IMR-90 (cell line): Measurements from ENCODE around the gene MGLL. TPM values are rescaled to one million over a fixed set of nuclear protein-coding genes. Genes with fewer than 3 reads are reported as not detected.

ENCODE experiments used
- ATAC-seq: fragments of 200-7000 bp; cut with Tn5 transposase; 2 replicates; pipeline ENCODE4 v1.9.1; 2020; ENCODE audit warnings: low read depth, mild to moderate bottlenecking, moderate library complexity
- BruUV-seq: library from RNA; stranded (reverse); fragments of 400-500 nt; replicated peaks from 2 replicates; lab custom pipeline; 2021; lab: Mats Ljungman, UMichigan
- CTCF ChIA-PET: fragments of 300-600 bp; formaldehyde crosslinking; extraction: SDS; loops from one replicate; lab custom pipeline; 2021; ENCODE audit warnings: antibody characterized with exemption; lab: Yijun Ruan, JAX
- POLR2A ChIA-PET: fragments of 300-600 bp; sonication (Branson Sonifier 250); formaldehyde crosslinking; loops from one replicate; lab custom pipeline; 2022; ENCODE audit warnings: antibody characterized with exemption; ENCODE audit not compliant: unreplicated experiment; lab: Charles Lee
- DNase-seq: peaks from one replicate; pipeline ENCODE4 v3.0.0; 2013
- H2AFZ ChIP-seq: replicated peaks from 2 replicates; pipeline ENCODE3; 2013; ENCODE audit warnings: low read length, mild to moderate bottlenecking; ENCODE audit not compliant: poor library complexity
- H2AK5ac ChIP-seq: 2 replicates; pipeline ENCODE4 v1.6.1; 2013; ENCODE audit warnings: low read depth, low read length, inconsistent platforms
- H2AK9ac ChIP-seq: replicated peaks from 2 replicates; pipeline ENCODE3; 2013; ENCODE audit warnings: mild to moderate bottlenecking, low read depth, low read length, moderate library complexity; ENCODE audit not compliant: poor library complexity
- H2BK120ac ChIP-seq: 2 replicates; pipeline ENCODE4 v1.6.1; 2013; ENCODE audit warnings: low read depth, low read length, inconsistent platforms
- H2BK15ac ChIP-seq: 3 replicates; pipeline ENCODE4 v1.6.1; 2013; ENCODE audit warnings: low read depth, low read length, inconsistent platforms
- H2BK20ac ChIP-seq: 2 replicates; pipeline ENCODE4 v1.6.1; 2013; ENCODE audit warnings: low read depth, mild to moderate bottlenecking, inconsistent platforms, low read length, moderate library complexity
- H2BK5ac ChIP-seq: 2 replicates; pipeline ENCODE4 v1.6.1; 2013; ENCODE audit warnings: mild to moderate bottlenecking, low read depth, low read length, inconsistent platforms; ENCODE audit not compliant: poor library complexity, severe bottlenecking
- H3K14ac ChIP-seq: replicated peaks from 2 replicates; pipeline ENCODE4 v1.6.1; 2013; ENCODE audit warnings: low read depth, low read length, inconsistent platforms
- H3K18ac ChIP-seq: 2 replicates; pipeline ENCODE4 v1.6.1; 2013; ENCODE audit warnings: low read depth, low read length, control low read depth
- H3K23ac ChIP-seq: 2 replicates; pipeline ENCODE4 v1.6.1; 2013; ENCODE audit warnings: low read depth, low read length, inconsistent platforms
- H3K27ac ChIP-seq: 2 replicates; pipeline ENCODE4 v1.5.1; 2013; ENCODE audit warnings: mild to moderate bottlenecking, control low read depth, low read length; ENCODE audit not compliant: insufficient read depth
- H3K27me3 ChIP-seq: 2 replicates; pipeline ENCODE4 v1.6.1; 2013; ENCODE audit warnings: low read length; ENCODE audit not compliant: control insufficient read depth, insufficient read depth
- H3K36me3 ChIP-seq: 2 replicates; pipeline ENCODE4 v1.6.1; 2013; ENCODE audit warnings: low read length, mixed read lengths; ENCODE audit not compliant: control insufficient read depth, insufficient read depth
- H3K4ac ChIP-seq: 2 replicates; pipeline ENCODE4 v1.6.1; 2013; ENCODE audit warnings: low read depth, low read length, inconsistent platforms
- H3K4me1 ChIP-seq: 2 replicates; pipeline ENCODE4 v1.6.1; 2013; ENCODE audit warnings: low read length, mixed read lengths; ENCODE audit not compliant: control insufficient read depth, insufficient read depth
- H3K4me2 ChIP-seq: 2 replicates; pipeline ENCODE4 v1.6.1; 2013; ENCODE audit warnings: low read depth, mild to moderate bottlenecking, control low read depth, low read length, moderate library complexity
- H3K4me3 ChIP-seq: 2 replicates; pipeline ENCODE4 v1.5.1; 2013; ENCODE audit warnings: low read depth, mild to moderate bottlenecking, control low read depth, low read length, moderate library complexity; ENCODE audit not compliant: insufficient read depth
- H3K56ac ChIP-seq: 2 replicates; pipeline ENCODE4 v1.6.1; 2013; ENCODE audit warnings: low read length, inconsistent platforms; ENCODE audit not compliant: insufficient read depth; ENCODE audit errors: extremely low read depth
- H3K79me1 ChIP-seq, 2 experiments: 2 replicates each; pipeline ENCODE4 v1.6.1; 2013; ENCODE audit warnings: low read length in 2 of 2, inconsistent platforms in 1 of 2, low read depth in 1 of 2
- H3K9ac ChIP-seq: 2 replicates; pipeline ENCODE4 v1.6.1; 2013; ENCODE audit warnings: low read depth, low read length, control low read depth
- H3K9me1 ChIP-seq: 2 replicates; pipeline ENCODE4 v1.6.1; 2013; ENCODE audit warnings: low read length, inconsistent platforms; ENCODE audit not compliant: insufficient read depth
- H3K9me3 ChIP-seq: 2 replicates; pipeline ENCODE4 v1.6.1; 2013; ENCODE audit warnings: low read length; ENCODE audit not compliant: control insufficient read depth, insufficient read depth
- H4K20me1 ChIP-seq: 2 replicates; pipeline ENCODE4 v1.6.1; 2013; ENCODE audit warnings: low read length, inconsistent platforms; ENCODE audit not compliant: insufficient read depth
- H4K5ac ChIP-seq: 2 replicates; pipeline ENCODE4 v1.6.1; 2013; ENCODE audit warnings: mild to moderate bottlenecking, low read depth, low read length, control low read depth
- H4K8ac ChIP-seq, 2 experiments: 2 replicates each; pipeline ENCODE4 v1.6.1; 2013; ENCODE audit warnings: low read depth in 2 of 2, low read length in 2 of 2, control low read depth in 1 of 2, inconsistent platforms in 1 of 2
- H4K91ac ChIP-seq: 2 replicates; pipeline ENCODE4 v1.6.1; 2013; ENCODE audit warnings: low read depth, low read length, inconsistent platforms; ENCODE audit not compliant: insufficient read depth
- BHLHE40 ChIP-seq: fragments of 150-350 bp; IDR thresholded peaks from 2 replicates; pipeline ENCODE4 v1.6.1; 2016; ENCODE audit warnings: mild to moderate bottlenecking, low read depth, low read length
- CEBPB ChIP-seq: IDR thresholded peaks from 2 replicates; pipeline ENCODE4 v1.6.1; 2012; ENCODE audit warnings: low read depth, low read length, improper control_type of control experiment
- CHD1 ChIP-seq: IDR thresholded peaks from 2 replicates; pipeline ENCODE4 v1.6.1; 2012; ENCODE audit warnings: low read depth, low read length, improper control_type of control experiment
- FOS ChIP-seq: fragments of 150-350 bp; IDR thresholded peaks from 2 replicates; pipeline ENCODE4 v1.6.1; 2016; ENCODE audit warnings: low read depth, low read length
- MAFK ChIP-seq: IDR thresholded peaks from 2 replicates; pipeline ENCODE4 v1.6.1; 2012; ENCODE audit warnings: low read depth, low read length, improper control_type of control experiment
- MAZ ChIP-seq: IDR thresholded peaks from 2 replicates; pipeline ENCODE4 v1.6.1; 2012; ENCODE audit warnings: low read depth, mild to moderate bottlenecking, low read length, improper control_type of control experiment, moderate library complexity, borderline replicate concordance
- MXI1 ChIP-seq: IDR thresholded peaks from 2 replicates; pipeline ENCODE4 v1.6.1; 2012; ENCODE audit warnings: low read depth, mild to moderate bottlenecking, low read length, moderate library complexity, borderline replicate concordance
- NFE2L2 ChIP-seq: fragments of 150-350 bp; IDR thresholded peaks from 2 replicates; pipeline ENCODE4 v1.6.1; 2016; ENCODE audit warnings: low read depth, mild to moderate bottlenecking, low read length
- POLR2A ChIP-seq: IDR thresholded peaks from 2 replicates; pipeline ENCODE4 v1.6.1; 2012; ENCODE audit warnings: mild to moderate bottlenecking, low read depth, low read length
- RAD21 ChIP-seq: IDR thresholded peaks from 2 replicates; pipeline ENCODE4 v1.6.1; 2012; ENCODE audit warnings: low read length, improper control_type of control experiment
- RCOR1 ChIP-seq: IDR thresholded peaks from 2 replicates; pipeline ENCODE4 v1.6.1; 2012; ENCODE audit warnings: mild to moderate bottlenecking, low read length, improper control_type of control experiment; ENCODE audit not compliant: insufficient replicate concordance
- RFX5 ChIP-seq: IDR thresholded peaks from 2 replicates; pipeline ENCODE4 v1.8.0; 2012; ENCODE audit warnings: low read depth, mild to moderate bottlenecking, low read length, moderate library complexity
- SMC3 ChIP-seq: fragments of 150-350 bp; IDR thresholded peaks from 2 replicates; pipeline ENCODE4 v1.6.1; 2016; ENCODE audit warnings: low read depth, mild to moderate bottlenecking, antibody characterized with exemption, low read length, moderate library complexity
- WGBS, 2 experiments: methylation state at CpG; one replicate each; pipeline versions ENCODE4 v1.1.5 to v1.1.7; 2013; ENCODE audit warnings: missing lambda C conversion rate in 2 of 2; ENCODE audit not compliant: insufficient read length in 1 of 2; ENCODE audit errors: extremely low coverage in 2 of 2; 5-methylcytosine and 5-hydroxymethylcytosine counted together
- dilution Hi-C: fragments of 300-500 bp; cut with HindIII; formaldehyde crosslinking; loops from one replicate; pipeline ENCODE4 v1.14.3; 2018; ENCODE audit warnings: low sequenced_read_pairs; ENCODE audit not compliant: unreplicated experiment
- in situ Hi-C: fragments of 300-500 bp; cut with MboI; formaldehyde crosslinking; loops from 3 replicates; pipeline ENCODE4 v1.14.3; 2019; ENCODE audit warnings: low sequenced_read_pairs, inconsistent platforms, mixed read lengths
- intact Hi-C: fragments of 100-400 bp; cut with micrococcal nuclease; formaldehyde crosslinking; loops from 2 replicates; pipeline ENCODE4 v1.10.0; 2022
- polyA plus RNA-seq, 3 experiments: library from polyadenylated mRNA; depleted of rRNA; stranded (reverse); fragments of >200 nt; gene quantifications; 2 replicates each; pipeline ENCODE4 v1.2.3, GENCODE V29; 2012; ENCODE audit warnings: low replicate concordance in 1 of 3
- total RNA-seq: library from RNA; depleted of rRNA; stranded (reverse); fragments of >200 nt; gene quantifications from 2 replicates; pipeline ENCODE4 v1.2.3, GENCODE V29; 2012
- TF ChIP-seq, protein P1 (sequence below): conservative IDR thresholded peaks from 2 replicates; pipeline ENCODE4 v1.5.1; 2012; ENCODE audit warnings: mild to moderate bottlenecking, low read depth, low read length, improper control_type of control experiment
- TF ChIP-seq, protein P2 (sequence below): fragments of 150-350 bp; IDR thresholded peaks from 2 replicates; pipeline ENCODE4 v1.6.1; 2017; ENCODE audit warnings: mild to moderate bottlenecking, antibody characterized with exemption, low read length, low read depth
- TF ChIP-seq, protein P3 (sequence below): fragments of 150-350 bp; IDR thresholded peaks from 2 replicates; pipeline ENCODE4 v1.6.1; 2016; ENCODE audit warnings: low read depth, mild to moderate bottlenecking, low read length, moderate library complexity, borderline replicate concordance

Gene MGLL
- total and polyA plus RNA-seq, 2 of the 4 experiments (the other 2 are of a cell fraction), result 23.7 to 60.6 TPM

DNA sequence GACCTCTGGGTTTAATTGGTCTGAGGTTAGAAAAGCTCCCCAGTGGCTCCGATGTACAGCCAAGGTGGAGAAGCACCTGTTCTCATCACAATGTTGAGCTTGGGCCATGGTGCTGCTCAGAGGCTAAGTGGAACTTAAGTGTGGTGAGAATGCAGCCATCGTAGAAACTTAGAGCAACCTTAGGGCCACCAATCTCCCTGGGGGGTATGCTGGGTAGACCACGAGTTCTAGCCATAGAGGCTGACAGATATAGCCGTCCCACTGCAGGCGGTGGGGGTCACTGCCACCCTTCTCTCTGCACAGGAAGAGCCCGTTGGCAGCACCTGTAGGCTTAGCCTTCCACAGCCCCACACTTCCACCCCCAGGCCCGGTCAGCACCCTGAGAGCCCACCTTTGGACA lies 38.0 kb downstream of the MGLL start:
- Histone ChIP-seq H2AK9ac (no peak overlapping the region), H3K27me3 (no peaks in the 10 kb centered on the region), H4K20me1 (no peaks in the 10 kb centered on the region; the same call in 1 of the 2 replicates), H3K4me3 (no peak overlapping the region), H3K36me3 (peaks cover 3% of the 10 kb centered on the region; the same call in 1 of the 2 replicates), H3K4me2 (no peak overlapping the region), H4K8ac (peak overlapping the region in 1 of 2 experiments; percentile 11; a peak in 1 of 4 replicates), H4K5ac (no peak overlapping the region), H2BK120ac (no peak overlapping the region), H3K9ac (no peak overlapping the region), H2AK5ac (peak overlapping the region; percentile 73), H3K14ac (no peak overlapping the region), H2BK15ac (no peak overlapping the region), H3K79me1 (peaks cover 45 to 92% of the 10 kb centered on the region in 2 experiments), H2BK20ac (peak overlapping the region; percentile 10; the same call in 1 of the 2 replicates), H3K9me3 (no peaks in the 10 kb centered on the region), H3K27ac (no peak overlapping the region), H3K9me1 (peaks cover 30% of the 10 kb centered on the region), H2BK5ac (no peak overlapping the region), H3K56ac (no peak overlapping the region), H2AFZ (no peak overlapping the region), H4K91ac (no peak overlapping the region; the same call in 1 of the 2 replicates), H3K4me1 (peaks cover 36% of the 10 kb centered on the region), H3K4ac (peak overlapping the region; percentile 43; the same call in 1 of the 2 replicates), H3K18ac (no peak overlapping the region), H3K23ac (0 out of 2 replicates have a peak overlapping the region, but pooled peaks have one; percentile 42)
- no CpG with 5 or more reads among the region's 7 CpGs for WGBS, 2 experiments
- POLR2A ChIA-PET, result no interaction called here
- intact Hi-C loops (no loop called here), dilution Hi-C loops (no loop called here), in situ Hi-C loops (no loop called here)
- ATAC-seq (no peak), DNase-seq (no peak)
- no TSS peak for BruUV-seq
- TF ChIP-seq SMC3 (no peak), NFE2L2 (no peak), FOS (no peak), MXI1 (no peak), RCOR1 (no peak), RFX5 (no peak), CEBPB (no peak), CHD1 (no peak), MAFK (no peak), BHLHE40 (no peak), POLR2A (no peak), RAD21 (no peak), MAZ (no peak)
- TF ChIP-seq, protein P1, sequence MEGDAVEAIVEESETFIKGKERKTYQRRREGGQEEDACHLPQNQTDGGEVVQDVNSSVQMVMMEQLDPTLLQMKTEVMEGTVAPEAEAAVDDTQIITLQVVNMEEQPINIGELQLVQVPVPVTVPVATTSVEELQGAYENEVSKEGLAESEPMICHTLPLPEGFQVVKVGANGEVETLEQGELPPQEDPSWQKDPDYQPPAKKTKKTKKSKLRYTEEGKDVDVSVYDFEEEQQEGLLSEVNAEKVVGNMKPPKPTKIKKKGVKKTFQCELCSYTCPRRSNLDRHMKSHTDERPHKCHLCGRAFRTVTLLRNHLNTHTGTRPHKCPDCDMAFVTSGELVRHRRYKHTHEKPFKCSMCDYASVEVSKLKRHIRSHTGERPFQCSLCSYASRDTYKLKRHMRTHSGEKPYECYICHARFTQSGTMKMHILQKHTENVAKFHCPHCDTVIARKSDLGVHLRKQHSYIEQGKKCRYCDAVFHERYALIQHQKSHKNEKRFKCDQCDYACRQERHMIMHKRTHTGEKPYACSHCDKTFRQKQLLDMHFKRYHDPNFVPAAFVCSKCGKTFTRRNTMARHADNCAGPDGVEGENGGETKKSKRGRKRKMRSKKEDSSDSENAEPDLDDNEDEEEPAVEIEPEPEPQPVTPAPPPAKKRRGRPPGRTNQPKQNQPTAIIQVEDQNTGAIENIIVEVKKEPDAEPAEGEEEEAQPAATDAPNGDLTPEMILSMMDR, result no peak
- TF ChIP-seq, protein P2, sequence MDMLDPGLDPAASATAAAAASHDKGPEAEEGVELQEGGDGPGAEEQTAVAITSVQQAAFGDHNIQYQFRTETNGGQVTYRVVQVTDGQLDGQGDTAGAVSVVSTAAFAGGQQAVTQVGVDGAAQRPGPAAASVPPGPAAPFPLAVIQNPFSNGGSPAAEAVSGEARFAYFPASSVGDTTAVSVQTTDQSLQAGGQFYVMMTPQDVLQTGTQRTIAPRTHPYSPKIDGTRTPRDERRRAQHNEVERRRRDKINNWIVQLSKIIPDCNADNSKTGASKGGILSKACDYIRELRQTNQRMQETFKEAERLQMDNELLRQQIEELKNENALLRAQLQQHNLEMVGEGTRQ, result no peak
- TF ChIP-seq, protein P3, sequence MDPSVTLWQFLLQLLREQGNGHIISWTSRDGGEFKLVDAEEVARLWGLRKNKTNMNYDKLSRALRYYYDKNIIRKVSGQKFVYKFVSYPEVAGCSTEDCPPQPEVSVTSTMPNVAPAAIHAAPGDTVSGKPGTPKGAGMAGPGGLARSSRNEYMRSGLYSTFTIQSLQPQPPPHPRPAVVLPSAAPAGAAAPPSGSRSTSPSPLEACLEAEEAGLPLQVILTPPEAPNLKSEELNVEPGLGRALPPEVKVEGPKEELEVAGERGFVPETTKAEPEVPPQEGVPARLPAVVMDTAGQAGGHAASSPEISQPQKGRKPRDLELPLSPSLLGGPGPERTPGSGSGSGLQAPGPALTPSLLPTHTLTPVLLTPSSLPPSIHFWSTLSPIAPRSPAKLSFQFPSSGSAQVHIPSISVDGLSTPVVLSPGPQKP, result no peak
- CTCF ChIA-PET, result no interaction called here
